GM04503 (cell line): ENCODE results near the gene GTPBP3.

Experiments
- DNase-seq: peaks from one replicate; pipeline ENCODE4 v3.0.0-alpha.2; 2012; ENCODE audit warnings: low read depth

GTPBP3 gene

DNA sequence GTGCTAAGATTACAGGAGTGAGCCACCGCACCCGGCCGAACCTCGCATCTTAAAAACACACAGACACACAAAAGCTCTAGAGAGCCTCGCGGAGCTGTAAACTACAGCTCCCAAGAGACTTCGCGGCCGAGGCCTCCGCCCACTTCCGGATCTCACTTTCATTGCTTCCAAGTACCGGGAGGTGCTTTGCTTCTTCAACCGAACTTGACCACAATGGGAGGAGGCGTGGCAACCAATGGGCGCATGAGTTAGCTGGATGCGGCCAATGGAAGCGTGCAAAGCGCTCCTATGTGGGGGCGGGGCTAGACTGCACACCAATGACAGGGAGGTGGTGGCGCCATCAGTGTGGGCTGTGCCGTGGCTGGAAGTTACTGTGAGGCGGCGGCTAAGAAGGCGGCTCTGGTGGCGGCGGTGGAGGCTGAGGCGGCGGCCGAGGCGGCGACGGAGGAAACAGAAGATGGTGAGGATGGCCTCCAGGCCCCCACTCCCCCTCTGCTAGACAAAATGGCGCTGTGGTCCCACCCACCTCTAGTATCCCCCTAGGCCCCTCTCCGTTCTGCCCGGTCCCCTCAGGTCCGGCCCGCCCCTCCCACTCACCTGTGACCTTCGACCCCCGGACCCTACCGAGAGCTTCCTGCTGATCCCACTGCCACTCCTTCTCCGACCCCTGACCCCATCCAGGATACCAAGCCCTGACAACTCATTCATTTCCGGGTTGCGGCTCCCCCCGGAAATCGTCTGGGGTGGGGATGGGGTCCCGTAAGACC, 28.0 kb upstream of the GTPBP3 start, which contains the start of gene DDA1:
DDA1 (plus strand) TSS at position 366 of the 767 bp plus-strand sequence; CDS start at position 458, 92 bp downstream.
- DNase-seq = peak; percentile 99

DNA sequence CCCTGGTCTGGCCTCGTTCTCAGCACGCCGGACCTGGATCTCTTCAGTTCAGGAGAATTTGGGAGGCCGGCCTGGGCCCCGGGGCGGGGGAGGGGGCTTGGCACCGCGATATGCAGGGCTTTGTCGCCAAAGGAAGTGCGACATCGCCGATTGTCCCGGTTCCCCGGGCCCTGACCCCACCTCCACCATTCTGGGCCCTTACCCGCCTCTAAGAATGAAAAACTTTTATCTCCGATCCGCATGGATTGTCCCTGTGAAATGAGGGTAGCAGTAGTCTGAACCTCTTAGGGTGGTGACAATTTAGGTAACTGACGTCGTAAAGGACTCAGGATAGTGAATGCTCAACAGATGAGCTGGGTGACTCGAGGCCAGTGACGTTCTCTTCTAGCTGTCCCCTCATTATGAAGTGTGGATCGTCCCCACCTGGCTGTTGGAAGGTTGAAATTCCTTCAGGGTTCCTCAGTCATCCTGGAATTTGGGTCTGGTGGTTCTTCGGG, 27.3 kb upstream of the GTPBP3 start:
- DNase-seq = no peak

DNA sequence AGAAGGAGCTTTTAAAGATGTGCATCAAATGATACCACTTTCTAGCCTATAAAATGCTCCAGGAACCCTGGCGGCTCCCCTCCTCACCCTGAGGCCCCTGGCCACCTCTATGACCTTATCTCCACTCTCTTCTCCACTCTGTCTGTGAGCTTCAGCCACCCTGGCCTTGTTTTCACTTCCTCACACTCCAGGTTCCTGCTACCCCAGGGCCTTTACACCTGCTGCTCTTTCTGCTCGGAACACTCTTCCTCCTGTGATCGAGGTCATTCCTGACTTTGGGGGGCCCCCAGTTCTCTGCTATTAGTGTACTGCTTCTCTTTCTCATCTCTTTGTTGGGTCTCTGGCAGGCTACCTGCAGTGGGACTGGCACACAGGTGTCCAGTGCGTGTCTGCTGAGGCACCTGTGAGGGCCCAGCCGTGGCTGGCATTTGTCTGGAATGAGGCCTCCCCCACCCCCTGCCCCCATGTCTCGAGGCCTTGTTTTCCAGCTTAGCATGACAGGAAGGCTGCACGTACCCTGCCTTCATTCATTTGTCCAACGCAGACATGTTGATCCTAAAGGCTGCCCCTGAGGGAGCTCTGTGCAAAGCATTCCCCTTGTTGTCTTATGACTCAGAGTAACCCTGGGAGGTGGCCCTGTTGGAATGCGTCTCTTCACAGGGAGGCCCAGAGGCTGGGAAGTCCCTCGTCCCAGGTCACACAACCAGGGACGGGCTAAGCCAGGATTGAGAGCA, 25.7 kb upstream of the GTPBP3 start:
- DNase-seq = no peak

DNA sequence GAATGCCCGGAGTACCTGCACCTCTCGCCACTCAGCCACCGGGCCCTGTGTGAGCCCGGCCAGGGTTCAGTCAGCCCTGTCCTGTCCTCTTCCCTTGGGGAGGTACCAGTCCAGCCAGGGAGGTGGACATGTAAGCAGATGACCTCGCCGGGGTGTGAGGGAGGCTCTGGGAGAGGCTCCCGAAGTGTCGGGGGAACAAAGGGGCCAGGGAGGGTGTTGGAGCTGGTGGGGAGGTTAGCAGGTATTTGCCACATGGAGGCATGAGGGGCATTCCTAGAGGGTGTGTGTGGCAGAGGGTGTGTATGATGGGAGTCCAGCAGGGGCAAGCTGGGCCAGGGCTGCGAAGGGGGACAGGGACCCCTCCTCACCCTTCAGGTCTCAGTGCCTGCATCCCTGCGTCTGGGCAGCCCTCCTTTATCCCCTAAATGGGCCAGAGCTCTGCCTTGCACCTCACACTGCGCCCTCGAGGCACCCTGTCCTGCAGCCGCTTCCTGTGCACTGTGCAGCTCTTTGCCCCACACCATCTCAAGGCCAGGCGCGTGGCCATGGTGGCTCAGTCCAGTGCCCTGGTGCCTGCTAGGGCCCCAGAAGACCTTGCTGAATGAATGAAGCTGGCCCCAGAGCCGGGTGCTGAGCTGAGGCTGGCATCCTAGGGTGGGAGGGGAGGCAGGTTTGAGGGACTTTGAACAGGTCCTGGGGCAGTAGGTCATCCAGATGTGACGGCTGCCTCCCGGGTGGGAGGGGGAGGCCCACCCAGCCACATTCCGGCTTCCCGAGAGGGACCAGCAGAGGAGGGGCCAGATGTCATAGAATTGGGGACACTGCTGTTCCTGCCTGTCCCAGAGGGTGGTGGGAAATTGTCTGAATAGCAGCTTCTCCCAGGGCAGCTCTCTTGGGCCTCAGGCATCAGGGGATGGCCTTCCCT, 24.9 kb upstream of the GTPBP3 start:
- no peak for DNase-seq

DNA sequence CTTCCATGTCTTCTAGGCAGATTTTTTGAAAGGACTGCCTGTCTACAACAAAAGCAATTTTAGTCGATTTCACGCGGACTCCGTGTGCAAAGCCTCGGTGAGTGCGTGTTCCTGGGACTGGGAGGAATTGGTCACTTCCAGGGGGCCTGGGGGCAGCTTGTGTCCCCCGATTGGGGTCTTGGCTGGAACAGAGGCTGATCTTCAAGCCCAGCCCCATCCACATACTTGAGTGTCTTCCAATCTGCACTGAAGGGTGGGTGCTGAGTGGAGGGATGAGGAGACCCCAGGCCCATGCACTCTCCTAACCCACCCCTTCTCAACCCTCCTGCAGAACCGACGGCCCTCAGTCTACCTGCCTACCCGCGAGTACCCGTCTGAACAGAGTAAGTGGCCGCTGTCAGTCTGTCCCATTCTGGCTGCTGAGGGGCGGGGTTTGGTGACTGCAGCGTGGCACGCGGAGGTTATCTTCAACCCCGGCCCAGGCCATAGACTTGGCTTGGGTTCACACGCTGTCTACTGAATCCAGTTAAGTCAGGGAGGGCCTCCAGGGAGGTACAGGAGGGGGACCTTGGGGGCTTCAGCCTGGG, 23.3 kb upstream of the GTPBP3 start:
- no peak for DNase-seq

DNA sequence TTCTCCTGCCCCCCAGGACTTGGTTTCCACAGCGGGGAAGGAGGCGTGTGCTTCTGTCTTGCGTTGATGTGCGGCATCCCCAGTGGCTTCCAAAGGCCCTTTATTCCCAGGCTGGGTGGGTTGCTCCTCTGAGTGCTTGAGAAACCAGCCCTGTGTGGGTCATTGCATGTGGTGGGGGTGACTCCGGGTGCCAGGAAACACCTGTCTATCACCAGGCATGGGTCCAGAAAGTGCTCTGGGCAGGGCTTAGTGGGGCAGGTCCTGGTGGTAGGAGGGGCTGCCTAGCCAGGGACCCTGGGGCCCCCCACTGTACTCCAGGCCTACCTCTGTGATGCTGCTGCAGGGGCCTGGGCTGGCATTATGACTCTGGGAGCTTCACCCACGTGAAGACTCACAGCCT, 18.4 kb upstream of the GTPBP3 start:
- DNase-seq = no peak

DNA sequence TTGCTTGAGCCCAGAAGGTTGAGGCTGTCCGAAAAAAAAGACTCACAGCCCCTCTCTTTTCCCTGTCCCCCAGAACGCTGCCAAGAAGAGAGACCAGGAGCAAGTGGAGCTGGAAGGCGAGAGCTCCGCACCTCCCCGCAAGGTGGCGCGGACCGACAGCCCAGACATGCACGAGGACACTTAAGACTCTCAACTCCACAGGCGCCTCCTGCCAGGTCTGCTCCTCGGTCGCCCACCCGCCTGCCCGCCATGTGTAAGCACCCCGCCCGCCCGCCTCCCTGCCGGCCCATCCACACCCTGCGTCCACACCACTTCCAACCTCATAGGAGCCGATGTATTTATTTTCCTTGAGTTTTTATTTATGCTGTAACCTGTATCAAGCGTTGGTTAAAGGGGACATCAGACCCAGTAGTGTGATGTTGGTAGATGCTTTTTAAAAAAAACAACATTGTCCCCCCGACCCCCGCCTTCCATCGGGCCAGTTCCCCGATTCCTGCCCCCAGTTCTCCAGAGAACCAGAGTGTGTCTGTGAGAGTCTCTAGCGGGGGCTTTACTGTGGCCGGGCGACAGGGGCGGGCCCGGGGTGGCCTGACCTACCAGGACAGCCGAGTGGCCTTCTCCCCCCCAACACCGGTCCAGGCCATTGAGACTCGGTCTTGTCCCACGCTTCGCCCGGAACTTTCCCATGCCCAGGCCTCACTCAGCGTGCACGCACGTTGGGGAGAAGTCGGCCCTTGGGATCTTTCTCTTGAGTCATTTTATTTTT, 17.7 kb upstream of the GTPBP3 start:
- DNase-seq = no peak

DNA sequence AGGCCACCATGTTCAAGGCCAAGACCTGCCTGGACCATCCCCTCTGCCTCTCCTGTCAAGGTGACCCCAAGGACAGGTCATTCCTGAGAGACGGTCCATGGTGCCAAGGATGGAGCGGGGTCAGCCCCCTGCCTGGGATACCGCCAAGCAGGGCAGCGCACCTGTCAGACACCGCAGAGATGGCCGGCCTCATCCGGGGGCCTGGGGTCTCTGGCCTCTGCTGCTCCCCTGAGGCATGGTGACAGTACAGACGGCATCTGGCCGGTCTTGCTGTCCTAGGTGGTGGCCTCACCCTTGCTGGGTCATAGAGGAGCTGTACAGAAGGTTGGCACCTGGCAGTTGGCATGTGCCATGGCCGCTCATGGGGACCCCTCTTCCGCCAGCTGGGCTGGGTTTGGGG, 16.9 kb upstream of the GTPBP3 start:
- DNase-seq = no peak

DNA sequence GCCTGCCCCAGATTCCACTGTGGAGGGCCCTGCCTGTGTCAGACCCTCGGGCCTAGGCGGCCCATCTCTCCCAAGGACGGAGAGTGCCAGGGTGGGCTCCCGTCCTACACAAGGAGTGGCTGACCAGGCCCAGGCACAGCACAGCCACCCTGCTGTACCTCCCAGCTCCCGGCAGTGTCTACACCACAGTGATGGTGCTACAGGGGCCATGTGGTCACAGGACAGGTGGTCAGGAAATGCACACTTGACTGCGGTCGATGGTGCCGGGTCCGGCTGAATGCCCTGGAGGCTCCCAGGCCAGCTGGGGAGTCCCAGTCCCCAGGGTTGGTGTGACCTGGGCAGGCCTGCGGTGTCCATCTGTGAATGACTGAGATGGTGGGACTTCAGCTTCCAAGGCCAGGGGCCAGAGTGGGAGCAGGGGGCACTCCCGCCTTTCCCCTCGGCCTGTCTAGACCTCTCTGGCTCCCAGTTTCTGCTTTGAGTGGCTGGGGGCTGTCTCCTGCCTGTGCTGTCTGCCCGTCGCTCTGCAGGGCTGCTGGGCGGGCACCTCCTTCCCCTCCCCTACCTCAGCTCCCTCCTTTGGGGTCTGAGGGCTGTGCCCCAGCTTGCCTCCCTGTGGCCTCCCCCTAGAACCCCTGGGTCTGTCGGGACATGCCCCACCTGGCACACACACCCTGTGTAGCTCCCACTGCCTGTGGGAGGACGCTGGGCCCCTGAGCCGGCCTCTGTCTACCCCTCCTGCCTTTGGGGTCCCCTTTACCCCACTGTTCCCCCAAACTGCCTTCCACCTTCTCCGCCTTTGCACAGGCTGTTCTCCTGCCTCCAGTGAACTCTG, 15.5 kb upstream of the GTPBP3 start:
- no peak for DNase-seq

DNA sequence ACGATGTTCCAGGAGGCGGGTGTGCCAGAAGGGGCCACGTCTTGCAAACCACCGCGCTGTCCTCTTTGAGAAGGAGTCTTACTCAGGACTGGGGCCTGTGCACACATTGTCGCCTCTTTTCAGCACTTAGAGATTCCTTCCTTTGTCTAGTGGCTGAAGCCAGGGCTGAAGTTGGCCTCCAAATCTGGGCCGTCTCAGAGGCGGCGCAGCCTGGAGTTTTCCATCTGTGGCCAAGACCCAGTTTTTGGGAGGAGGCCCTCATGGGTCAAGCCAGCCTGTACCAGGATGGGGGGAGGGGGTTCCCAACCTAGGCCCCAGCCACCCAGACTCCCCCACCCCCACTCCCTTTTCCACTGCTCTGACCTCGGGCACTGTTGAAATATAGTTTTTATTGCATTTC, 14.5 kb upstream of the GTPBP3 start:
- no peak for DNase-seq

DNA sequence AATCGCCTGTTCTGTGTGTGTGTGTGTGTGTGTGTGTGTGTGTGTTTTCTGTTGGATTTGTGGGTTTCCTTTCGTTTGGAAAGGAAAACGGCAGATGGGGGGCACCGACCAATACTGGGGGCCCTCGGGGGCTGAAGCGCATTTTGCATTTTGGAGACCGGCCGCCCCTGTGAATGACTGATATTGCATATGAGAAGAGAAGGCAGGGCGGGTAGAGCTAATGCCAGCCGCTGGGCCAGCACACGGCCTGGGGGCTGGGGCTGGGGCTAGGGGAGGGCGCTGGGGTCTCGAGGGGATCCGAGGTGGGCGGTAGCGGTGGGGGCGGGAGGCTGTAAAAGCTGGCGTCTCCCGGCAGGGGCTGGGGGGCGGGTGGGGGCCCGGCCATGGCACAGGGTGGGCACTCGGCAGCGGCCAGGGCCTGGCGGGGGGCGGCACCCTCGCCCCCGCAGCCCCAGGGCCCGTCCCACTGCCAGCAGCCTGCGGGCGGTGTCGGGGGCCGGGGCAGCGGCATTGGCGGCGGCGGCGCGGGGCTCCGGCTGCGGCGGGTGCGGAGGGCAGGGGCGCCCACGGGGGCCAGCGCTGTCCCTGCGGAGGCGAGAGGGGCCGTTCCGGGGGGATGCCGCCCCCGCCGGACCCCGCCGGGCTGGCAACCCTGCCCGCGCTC, 13.9 kb upstream of the GTPBP3 start:
- DNase-seq = no peak

DNA sequence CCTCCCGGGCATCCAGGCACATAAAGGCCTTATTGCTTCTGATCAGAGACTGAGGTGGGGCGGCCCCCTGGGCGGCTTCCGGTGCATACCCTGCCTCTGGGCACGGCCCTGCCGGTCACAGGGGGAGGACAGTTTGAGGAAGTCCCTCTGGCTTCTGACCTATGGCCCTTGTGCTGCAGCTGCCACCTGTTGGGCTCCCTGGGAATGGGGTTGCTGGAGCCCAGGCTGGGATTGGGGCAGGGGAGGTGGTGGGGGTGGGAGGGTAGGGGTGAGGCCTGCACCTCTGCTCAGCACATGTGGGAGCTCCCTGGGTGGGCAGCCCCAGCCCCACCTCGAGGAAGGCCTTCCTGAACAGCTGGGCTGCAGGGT, 13.4 kb upstream of the GTPBP3 start:
- no peak for DNase-seq

DNA sequence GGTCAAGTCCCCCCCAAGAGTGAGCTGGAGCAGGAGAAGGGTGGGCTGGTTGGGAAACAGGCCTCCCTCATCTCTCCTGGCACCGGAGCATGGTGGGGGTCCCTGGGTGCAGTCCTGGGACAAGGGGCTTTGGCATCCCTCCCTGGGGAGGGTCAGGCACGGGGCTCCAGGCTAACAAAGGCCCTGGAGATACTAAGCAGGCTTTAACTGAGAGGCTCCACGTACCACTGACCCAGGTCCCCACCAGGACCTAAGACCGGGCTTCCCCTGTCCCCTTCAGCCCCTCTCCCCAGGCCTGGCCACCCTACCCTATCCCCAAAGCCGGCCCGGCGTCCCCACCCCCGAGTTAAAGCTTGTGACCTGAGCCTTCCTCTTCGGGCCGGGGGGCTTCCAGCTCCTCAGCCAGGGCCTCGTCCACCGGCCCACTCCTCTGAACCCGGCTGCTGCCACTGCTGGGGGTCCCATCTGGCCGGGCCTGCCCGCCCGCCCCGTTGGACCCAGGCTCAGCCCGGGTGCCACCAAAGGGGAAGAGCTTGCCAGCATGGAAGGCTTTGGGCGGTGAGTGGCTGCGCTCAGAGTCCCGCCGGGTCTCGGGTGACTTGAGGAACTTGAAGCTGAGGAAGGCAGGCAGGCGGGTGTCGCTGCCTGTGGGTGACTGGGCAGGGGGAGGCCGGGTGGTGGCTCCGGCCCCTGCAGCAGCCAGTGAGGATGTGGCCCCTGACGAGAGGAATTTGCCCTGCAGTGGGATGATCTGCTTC, 12.8 kb upstream of the GTPBP3 start:
- DNase-seq = no peak

DNA sequence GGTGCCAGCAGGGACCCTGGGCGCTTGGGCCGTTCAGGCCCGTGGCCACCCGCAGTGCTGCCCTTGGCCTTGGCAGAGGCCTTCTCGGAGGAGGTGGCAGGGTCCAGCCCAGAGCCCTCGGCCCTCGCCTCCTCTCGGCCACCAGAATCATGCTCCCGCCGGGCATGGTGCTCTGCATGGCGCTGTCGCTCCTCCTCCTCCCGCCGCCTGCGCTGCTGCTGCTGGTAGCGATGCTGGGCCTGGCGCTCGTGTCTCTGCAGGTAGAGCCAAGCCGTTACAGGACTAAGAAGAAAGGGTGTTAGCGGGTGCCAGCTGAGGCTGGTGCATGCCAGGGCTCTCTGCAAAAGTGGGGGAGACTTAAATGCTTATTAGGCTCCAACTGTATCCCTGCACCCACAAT, 12.2 kb upstream of the GTPBP3 start:
- DNase-seq = no peak

DNA sequence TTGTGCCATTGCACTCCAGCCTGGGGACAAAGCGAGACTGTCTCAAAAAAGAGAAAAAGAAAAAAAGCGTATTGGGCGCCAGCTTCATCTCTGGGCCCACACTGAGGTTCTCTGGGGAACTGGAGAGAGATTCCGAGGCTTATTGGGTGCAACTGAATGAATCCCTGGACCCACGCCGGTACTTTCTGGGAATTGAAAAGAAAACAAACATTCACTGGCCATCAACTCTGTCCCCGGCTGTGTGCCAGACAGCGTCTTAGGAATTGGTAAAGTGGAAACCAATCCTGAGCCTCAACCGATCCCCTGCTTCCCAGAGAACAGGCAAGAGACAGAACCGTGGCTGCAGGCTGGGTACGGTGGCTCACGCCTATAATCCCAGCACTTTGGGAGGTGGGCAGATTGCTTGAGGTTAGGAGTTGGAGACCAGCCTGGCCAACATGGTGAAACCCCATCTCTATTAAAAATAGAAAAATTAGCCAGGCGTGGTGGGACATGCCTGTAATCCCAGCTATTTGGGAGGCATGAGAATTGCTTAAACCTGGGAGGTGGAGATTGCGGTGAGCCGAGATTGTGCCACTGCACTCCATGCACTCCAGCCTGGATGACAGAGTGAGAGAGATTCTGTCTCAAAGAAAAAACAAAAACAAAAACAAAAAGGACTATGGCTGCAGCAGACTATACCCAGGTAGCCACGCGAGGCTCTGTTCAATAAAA, 11.3 kb upstream of the GTPBP3 start:
- no peak for DNase-seq

DNA sequence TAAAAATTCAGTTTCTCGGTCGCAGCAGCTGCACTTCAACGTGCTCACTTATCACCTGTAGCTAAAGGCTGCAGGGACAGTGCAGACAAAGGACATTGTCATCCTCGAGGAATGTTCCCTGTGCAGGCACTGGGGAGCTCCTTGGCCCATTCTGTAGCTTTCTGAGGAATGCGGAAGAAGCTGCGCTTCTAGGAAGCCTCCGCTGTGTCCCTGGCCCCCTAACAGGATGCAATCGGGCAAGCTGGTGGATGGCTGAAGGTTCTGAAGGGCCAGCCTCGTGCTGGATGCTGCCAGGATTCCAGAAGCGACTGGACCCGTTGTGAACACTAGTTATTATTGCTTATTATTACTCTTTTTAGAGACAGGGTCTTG, 10.8 kb upstream of the GTPBP3 start:
- no peak for DNase-seq

DNA sequence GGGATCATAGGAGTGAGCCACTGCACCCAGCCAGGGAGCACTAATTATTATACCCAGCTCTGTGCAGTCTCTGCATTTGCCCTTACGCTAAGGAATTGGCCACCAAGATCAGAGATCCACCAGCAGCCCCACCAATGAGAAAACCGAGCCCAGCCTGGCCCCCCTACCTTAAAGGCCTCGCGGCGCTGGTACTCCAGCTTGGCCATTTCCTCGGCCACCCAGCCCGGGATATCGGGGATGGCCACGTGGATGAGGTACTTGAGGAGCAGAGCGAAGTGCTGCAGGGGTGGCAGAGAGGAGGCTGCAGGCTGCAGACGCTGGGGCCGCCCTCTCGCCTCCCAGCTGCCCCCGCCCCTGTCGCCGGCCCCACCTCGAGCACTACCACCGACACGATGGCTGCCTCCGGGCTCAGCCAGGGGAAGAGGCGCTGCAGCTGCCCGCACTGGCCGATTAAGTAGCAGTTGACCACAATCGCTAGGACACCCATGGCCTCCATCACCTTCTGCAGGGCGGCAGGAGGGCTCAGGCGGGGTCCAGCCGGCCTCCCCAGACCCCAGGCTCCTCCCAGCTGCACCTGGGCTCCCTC, 10.2 kb upstream of the GTPBP3 start:
- DNase-seq = no peak
